Measurements from ENCODE around the gene DSP. TPM values are rescaled to one million over a fixed set of nuclear protein-coding genes. Genes with fewer than 3 reads are reported as not detected.

The DSP gene
- total and polyA plus RNA-seq, 2 experiments from 2014 or later, result 16.8 to 43.7 TPM

GRCh38 chr6:7543789-7544424 lies 2.4 kb downstream of the DSP start:
- Mint-ChIP-seq H3K27ac (peak overlapping the region; percentile 10; the same call in 1 of the 2 replicates), H3K4me1 (peaks cover 51% of the 10 kb centered on the region), H3K27me3 (ENCODE audit: insufficient read depth, low read depth, poor library complexity) (peaks cover 18% of the 10 kb centered on the region), H3K4me3 (peak overlapping the region; percentile 68), H3K36me3 (ENCODE audit: low read depth) (peaks cover 3% of the 10 kb centered on the region), H3K9me3 (no peaks in the 10 kb centered on the region)
- TF ChIP-seq EZH2phosphoT487 (IDR thresholded peaks at IDR 0.05; ENCODE audit: unreplicated experiment) (no peak), CTCF (conservative IDR thresholded peaks at IDR 0.05; ENCODE audit: low read depth in 2 of 2) (no peak), ZNF462 (CRISPR knock-in tag; IDR thresholded peaks at IDR 0.05) (no peak), CREB1 (CRISPR knock-in tag; IDR thresholded peaks at IDR 0.05; ENCODE audit: low read depth) (no peak), NANOG (IDR thresholded peaks at IDR 0.05; ENCODE audit: borderline replicate concordance) (no peak), ZNF331 (CRISPR knock-in tag; IDR thresholded peaks at IDR 0.05; ENCODE audit: low read depth) (no peak), REST (IDR thresholded peaks at IDR 0.05; ENCODE audit: unreplicated experiment) (no peak), JUNB (IDR thresholded peaks at IDR 0.05; ENCODE audit: unreplicated experiment) (no peak), POLR2AphosphoS5 (IDR thresholded peaks at IDR 0.05; ENCODE audit: low read depth) (no peak), EZH2 (IDR thresholded peaks at IDR 0.05; ENCODE audit: low read depth, unreplicated experiment) (no peak), STAT1 (IDR thresholded peaks at IDR 0.05; ENCODE audit: unreplicated experiment) (no peak), ETS1 (IDR thresholded peaks at IDR 0.05) (no peak), ZNF114 (CRISPR knock-in tag; IDR thresholded peaks at IDR 0.05) (no peak)
- H3K79me2 ChIP-seq (replicated peaks; ENCODE audit: insufficient read depth), result peaks cover 24% of the 10 kb centered on the region
- H3K27ac ChIP-seq (ENCODE audit: low read depth), result no peak overlapping the region
- peaks cover 40% of the 10 kb centered on the region for H3K4me1 ChIP-seq (ENCODE audit: insufficient read depth)
- H3K9me2 ChIP-seq (ENCODE audit: insufficient read depth), result no peaks in the 10 kb centered on the region
- H3K36me3 ChIP-seq (ENCODE audit: insufficient read depth), result no peaks in the 10 kb centered on the region
- H3K4me2 ChIP-seq, result peak overlapping the region; percentile 86
- no peak for ATAC-seq
- H4K20me1 ChIP-seq (replicated peaks; ENCODE audit: insufficient read depth), result no peaks in the 10 kb centered on the region
- H3K27me3 ChIP-seq (ENCODE audit: insufficient read depth), result peaks cover 44% of the 10 kb centered on the region
- H3F3A ChIP-seq (replicated peaks; ENCODE audit: low read depth), result no peaks in the 10 kb centered on the region
- peak; percentile 38 for DNase-seq (ENCODE audit: low spot score)
- H3K4me3 ChIP-seq, result peak overlapping the region; percentile 83
- H2AFZ ChIP-seq, result no peak overlapping the region

Measured in GM23338 (cell line).